ENCODE data around the gene PLA2G4E. TPM values are rescaled to one million over a fixed set of nuclear protein-coding genes. Genes with fewer than 3 reads are reported as not detected.

PLA2G4E gene
- total RNA-seq, 6 experiments from 2014 or later, result not detected

DNA sequence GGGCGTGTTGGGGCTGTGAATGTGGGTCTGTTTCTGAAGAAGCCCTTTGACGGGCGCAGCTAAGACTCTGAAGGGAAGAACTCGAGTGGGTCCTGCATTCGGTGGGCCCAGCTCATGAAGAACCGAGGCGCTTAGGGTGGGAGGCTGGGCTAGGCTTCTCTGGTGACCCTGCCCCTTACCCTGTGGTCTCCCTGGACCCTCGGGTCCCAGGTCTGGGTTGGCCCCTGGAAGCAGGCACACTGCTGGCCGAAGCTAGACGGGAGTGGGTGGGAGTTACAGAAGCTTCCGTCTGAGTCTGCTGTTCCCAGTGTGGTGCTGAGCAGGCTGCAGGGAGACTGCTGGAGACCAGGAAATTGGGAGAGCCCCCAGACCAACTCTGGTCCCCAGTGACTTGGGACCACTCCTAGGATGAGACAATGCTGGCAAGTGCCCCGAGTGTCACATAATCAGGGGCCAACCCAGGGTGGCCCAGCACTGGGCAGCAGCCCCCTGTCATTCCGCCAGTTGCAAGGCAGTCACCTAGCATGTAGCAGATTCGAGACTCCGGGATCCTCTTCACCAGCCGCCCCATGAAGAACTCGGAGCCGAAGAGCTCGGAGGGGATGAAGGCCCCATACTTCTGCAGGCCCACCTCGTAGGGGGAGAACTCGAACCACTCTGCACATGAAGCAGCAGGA is 31.8 kb downstream of the PLA2G4E start:
- peak in 1 of 3 donors; percentile 44 for DNase-seq
- intact Hi-C loops (cut with DNase I), result loop anchor here in 1 of 2 donors (5.0 kb wide), 1 partner anchor 78 kb away; no protein-coding TSS in a partner anchor
- ATAC-seq, result no peak
- Histone ChIP-seq H3K27ac (no peak overlapping the region), H3K4me1 (no peaks in the 10 kb centered on the region), H3K9me3 (no peaks in the 10 kb centered on the region), H3K36me3 (no peaks in the 10 kb centered on the region), H3K4me3 (no peak overlapping the region), H3K27me3 (no peaks in the 10 kb centered on the region)
- 64% methylated on average over 4 of the region's 21 CpGs for WGBS (ENCODE audit: insufficient coverage, low coverage, low lambda C conversion rate, missing lambda C conversion rate)
- TF ChIP-seq CTCF (IDR thresholded peaks at IDR 0.05) (no peak), POLR2A (IDR thresholded peaks at IDR 0.05) (no peak)

- H3K9me3 ChIP-seq, result no peaks in the 10 kb centered on the region
- 88% methylated on average over 3 of the region's 11 CpGs for WGBS (ENCODE audit: insufficient coverage, low coverage, low lambda C conversion rate, missing lambda C conversion rate)
- H3K36me3 ChIP-seq, result no peaks in the 10 kb centered on the region
- DNase-seq, result peak in 1 of 3 donors; percentile 35
- H3K4me3 ChIP-seq, result no peak overlapping the region
- no peak overlapping the region for H3K27ac ChIP-seq
- ATAC-seq, result no peak
- H3K27me3 ChIP-seq, result no peaks in the 10 kb centered on the region
- no peak for TF ChIP-seq POLR2A (IDR thresholded peaks at IDR 0.05)
- no peak for TF ChIP-seq CTCF (IDR thresholded peaks at IDR 0.05)
- H3K4me1 ChIP-seq, result no peaks in the 10 kb centered on the region
- intact Hi-C loops (cut with DNase I), result loop anchor here in 1 of 2 donors (5.0 kb wide), 1 partner anchor 79 kb away; no protein-coding TSS in a partner anchor
Measured at GRCh38 chr15:41987925-41988275, 32.9 kb downstream of the PLA2G4E start.

DNA sequence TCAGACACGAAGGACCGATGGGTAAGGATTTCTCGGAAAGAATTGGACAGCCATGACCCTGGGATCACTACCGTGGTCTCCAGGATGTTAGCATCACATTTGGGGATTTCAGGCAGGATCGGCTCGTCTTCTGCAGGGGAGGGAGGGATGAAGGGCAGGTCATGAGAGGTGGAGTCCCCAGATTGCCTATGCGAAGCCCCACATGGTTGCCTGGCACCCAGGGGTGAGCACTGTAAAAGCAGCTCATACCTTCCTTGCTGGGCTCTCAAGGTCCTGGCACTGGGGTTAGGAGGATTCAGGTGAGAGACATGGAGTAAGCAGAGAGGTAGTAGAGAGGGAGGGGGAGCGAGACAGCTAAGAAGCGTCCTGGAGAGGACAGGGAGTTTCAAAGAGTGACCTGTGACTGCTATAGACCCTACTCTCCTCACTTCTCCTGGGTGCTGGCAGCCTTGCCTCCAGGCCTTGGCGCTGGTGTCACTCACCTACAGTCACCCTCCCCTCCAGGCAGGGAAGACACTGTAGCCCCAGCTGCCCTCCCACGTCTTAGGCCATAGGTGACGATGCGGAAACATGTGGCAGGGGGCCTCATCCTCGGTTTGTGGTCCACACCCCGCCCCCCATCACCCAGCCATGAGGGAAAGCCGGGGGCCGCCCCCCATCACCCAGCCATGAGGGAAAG is 33.5 kb downstream of the PLA2G4E start:
- DNase-seq, result peak in 1 of 3 donors; percentile 31
- Histone ChIP-seq H3K9me3 (no peaks in the 10 kb centered on the region), H3K36me3 (no peaks in the 10 kb centered on the region), H3K27me3 (no peaks in the 10 kb centered on the region), H3K4me3 (no peak overlapping the region), H3K4me1 (no peaks in the 10 kb centered on the region), H3K27ac (no peak overlapping the region)
- intact Hi-C loops (cut with DNase I), result loop anchor here in 1 of 2 donors (5.0 kb wide), 1 partner anchor 80 kb away; no protein-coding TSS in a partner anchor
- TF ChIP-seq POLR2A (IDR thresholded peaks at IDR 0.05) (no peak), CTCF (IDR thresholded peaks at IDR 0.05) (no peak)
- ATAC-seq, result no peak
- 75% methylated on average over 8 of the region's 17 CpGs for WGBS (ENCODE audit: insufficient coverage, low coverage, low lambda C conversion rate, missing lambda C conversion rate)

GRCh38 chr15:41985236-41986160 is 35.3 kb downstream of the PLA2G4E start:
- intact Hi-C loops (cut with DNase I), result loop anchor here in 1 of 2 donors (5.0 kb wide), 1 partner anchor 82 kb away; no protein-coding TSS in a partner anchor
- H3K4me3 ChIP-seq, result no peak overlapping the region
- no peak for ATAC-seq
- WGBS (ENCODE audit: insufficient coverage, low coverage, low lambda C conversion rate, missing lambda C conversion rate), result 46% methylated on average over 3 of the region's 19 CpGs
- no peaks in the 10 kb centered on the region for H3K4me1 ChIP-seq
- H3K27ac ChIP-seq, result no peak overlapping the region
- no peaks in the 10 kb centered on the region for H3K36me3 ChIP-seq
- H3K27me3 ChIP-seq, result no peaks in the 10 kb centered on the region
- no peaks in the 10 kb centered on the region for H3K9me3 ChIP-seq
- peak in 2 of 3 donors; percentile 39 to 40 for DNase-seq
- TF ChIP-seq CTCF (IDR thresholded peaks at IDR 0.05) (no peak), POLR2A (IDR thresholded peaks at IDR 0.05) (no peak)

Data from right lobe of liver (tissue), 6 donors.